HG02938 (cell line): ENCODE data around the gene HECW1.
"Not testable (repeated sequence)": the region's sequence is repeated elsewhere in the genome, so short reads cannot be mapped to it uniquely, and the experiment has no call there.

Experiments used
- ATAC-seq: cut with Tn5 transposase; IDR thresholded peaks from one replicate; pipeline ENCODE4 v1.9.1; 2021; ENCODE audit warnings: mild to moderate bottlenecking, moderate library complexity; ENCODE audit not compliant: unreplicated experiment

Gene HECW1

GRCh38 chr7:43460733-43461348 lies 348.4 kb downstream of the HECW1 start:
- no peak for ATAC-seq

- ATAC-seq = no peak
These were observed 349.0 kb downstream of the HECW1 start for GRCh38 chr7:43461349-43462024.

GRCh38 chr7:43462836-43463235 lies 350.4 kb downstream of the HECW1 start:
- ATAC-seq = no peak

GRCh38 chr7:43463401-43463980 lies 351.0 kb downstream of the HECW1 start:
- no peak for ATAC-seq

- ATAC-seq = no peak
These were observed 353.4 kb downstream of the HECW1 start for GRCh38 chr7:43465581-43466554.

- no peak for ATAC-seq
These were observed 355.0 kb downstream of the HECW1 start for GRCh38 chr7:43467406-43467805.

- no peak for ATAC-seq
These were observed 355.4 kb downstream of the HECW1 start for GRCh38 chr7:43467846-43468245.

- no peak for ATAC-seq
These were observed 356.6 kb downstream of the HECW1 start for GRCh38 chr7:43469051-43469450.

GRCh38 chr7:43470110-43470509 lies 357.7 kb downstream of the HECW1 start:
- no peak for ATAC-seq

GRCh38 chr7:43475983-43476382 lies 363.5 kb downstream of the HECW1 start:
- ATAC-seq = no peak

- ATAC-seq = no peak
These were observed 364.4 kb downstream of the HECW1 start for GRCh38 chr7:43476896-43477295.

GRCh38 chr7:43479042-43479441 lies 366.6 kb downstream of the HECW1 start:
- no peak for ATAC-seq

- ATAC-seq = no peak
These were observed 367.1 kb downstream of the HECW1 start for GRCh38 chr7:43479543-43479942.

GRCh38 chr7:43480581-43480980 lies 368.1 kb downstream of the HECW1 start:
- no peak for ATAC-seq

- no peak for ATAC-seq
These were observed 369.6 kb downstream of the HECW1 start for GRCh38 chr7:43481902-43482678.

GRCh38 chr7:43482679-43483252 lies 370.3 kb downstream of the HECW1 start:
- ATAC-seq = no peak

GRCh38 chr7:43484678-43485395 lies 372.4 kb downstream of the HECW1 start:
- no peak for ATAC-seq

- no peak for ATAC-seq
These were observed 373.1 kb downstream of the HECW1 start for GRCh38 chr7:43485580-43485979.

- not testable (repeated sequence) for ATAC-seq
These were observed 373.6 kb downstream of the HECW1 start for GRCh38 chr7:43486008-43486407.
